Uterus (tissue), 2 donors: ENCODE data around the gene INTS1.

Source experiments
- POLR2A ChIP-seq, 2 donors: fragments of 450-650 bp; IDR thresholded peaks; one replicate each; pipeline ENCODE4 v1.6.1; 2016; ENCODE audit warnings: antibody characterized with exemption in 2 of 2, mild to moderate bottlenecking in 1 of 2, moderate library complexity in 1 of 2
- TF ChIP-seq, protein P1 (sequence below), 4 experiments: fragments of 200-600 bp in 2 of 4; fragments of 450-650 bp in 2 of 4; sonication (generic) in 2 of 4; IDR thresholded peaks; one replicate each; pipeline ENCODE4 v1.5.1; 2016 to 2019; ENCODE audit warnings: antibody characterized with exemption in 4 of 4, mild to moderate bottlenecking in 2 of 4, moderate library complexity in 1 of 4

DNA sequence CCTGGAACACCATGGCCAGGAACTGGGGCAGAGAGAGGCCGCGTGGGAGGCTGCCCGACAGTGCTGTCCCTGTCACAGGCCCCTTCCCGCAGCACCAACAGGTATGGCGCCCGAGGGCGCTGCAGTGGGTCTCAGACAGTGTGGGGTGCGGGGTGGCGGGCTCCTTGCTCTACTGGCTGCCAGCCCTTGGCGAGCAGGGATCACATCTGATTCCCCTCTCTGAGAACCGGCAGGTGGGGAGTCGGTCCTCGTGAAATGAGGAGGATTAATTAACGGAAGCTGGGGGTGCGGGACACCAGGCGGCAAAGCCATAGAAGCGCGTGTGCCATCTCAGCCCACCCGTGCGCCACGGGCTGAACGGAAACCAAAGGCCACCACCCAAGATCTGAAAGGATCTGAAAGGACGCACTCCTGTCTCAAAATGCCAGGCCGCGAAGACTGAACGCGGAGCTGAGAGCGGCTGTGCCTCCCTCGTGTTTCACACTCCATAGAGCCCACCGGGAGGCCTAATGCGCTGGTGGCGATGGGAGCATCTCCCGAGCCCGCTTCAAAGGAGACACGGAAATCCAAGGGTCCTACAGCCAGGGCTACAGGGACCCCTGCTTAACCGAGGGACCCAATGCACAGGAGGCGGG is 6.8 kb downstream of the INTS1 start:
- TF ChIP-seq, protein P1, sequence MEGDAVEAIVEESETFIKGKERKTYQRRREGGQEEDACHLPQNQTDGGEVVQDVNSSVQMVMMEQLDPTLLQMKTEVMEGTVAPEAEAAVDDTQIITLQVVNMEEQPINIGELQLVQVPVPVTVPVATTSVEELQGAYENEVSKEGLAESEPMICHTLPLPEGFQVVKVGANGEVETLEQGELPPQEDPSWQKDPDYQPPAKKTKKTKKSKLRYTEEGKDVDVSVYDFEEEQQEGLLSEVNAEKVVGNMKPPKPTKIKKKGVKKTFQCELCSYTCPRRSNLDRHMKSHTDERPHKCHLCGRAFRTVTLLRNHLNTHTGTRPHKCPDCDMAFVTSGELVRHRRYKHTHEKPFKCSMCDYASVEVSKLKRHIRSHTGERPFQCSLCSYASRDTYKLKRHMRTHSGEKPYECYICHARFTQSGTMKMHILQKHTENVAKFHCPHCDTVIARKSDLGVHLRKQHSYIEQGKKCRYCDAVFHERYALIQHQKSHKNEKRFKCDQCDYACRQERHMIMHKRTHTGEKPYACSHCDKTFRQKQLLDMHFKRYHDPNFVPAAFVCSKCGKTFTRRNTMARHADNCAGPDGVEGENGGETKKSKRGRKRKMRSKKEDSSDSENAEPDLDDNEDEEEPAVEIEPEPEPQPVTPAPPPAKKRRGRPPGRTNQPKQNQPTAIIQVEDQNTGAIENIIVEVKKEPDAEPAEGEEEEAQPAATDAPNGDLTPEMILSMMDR (IDR thresholded peaks at IDR 0.05), result no peak
- no peak for TF ChIP-seq POLR2A (IDR thresholded peaks at IDR 0.05)
